Bronchial epithelial cell (primary cell): Measurements from ENCODE around the gene MCCC1. TPM values are rescaled to one million over a fixed set of nuclear protein-coding genes. Genes with fewer than 3 reads are reported as not detected.
A peak's percentile ranks its signal among the peaks of the same experiment; 100 is the strongest.

Source experiments
- DNase-seq: peaks from one replicate; pipeline ENCODE4 v3.0.0-alpha.2; 2010; ENCODE audit warnings: low read depth
- FAIRE-seq: peaks from 2 replicates; lab custom pipeline; 2011; peaks lifted over from hg19 to GRCh38; lab: Jason Lieb, UNC
- H3K27me3 ChIP-seq: 2 replicates; pipeline ENCODE4 v1.5.1; 2011; ENCODE audit warnings: low read length; ENCODE audit not compliant: control insufficient read depth, insufficient read depth
- H3K36me3 ChIP-seq: 2 replicates; pipeline ENCODE4 v1.5.1; 2011; ENCODE audit warnings: low read length; ENCODE audit not compliant: control insufficient read depth, insufficient read depth
- H3K4me3 ChIP-seq: 2 replicates; pipeline ENCODE4 v1.5.1; 2011; ENCODE audit warnings: mild to moderate bottlenecking, low read depth, low read length, control low read depth
- total RNA-seq: library from RNA; depleted of rRNA; stranded (reverse); fragments of >200 nt; gene quantifications from 2 replicates; pipeline ENCODE4 v1.2.1, GENCODE V29; 2014
- TF ChIP-seq, protein P1 (sequence below): IDR thresholded peaks from 2 replicates; pipeline ENCODE4 v1.5.1; 2011; ENCODE audit warnings: mild to moderate bottlenecking, moderate library complexity, low read length, control low read depth, inconsistent platforms; ENCODE audit not compliant: insufficient read depth, severe bottlenecking

MCCC1 gene
- 17.9 and 20.2 TPM in 2 replicates for total RNA-seq

DNA sequence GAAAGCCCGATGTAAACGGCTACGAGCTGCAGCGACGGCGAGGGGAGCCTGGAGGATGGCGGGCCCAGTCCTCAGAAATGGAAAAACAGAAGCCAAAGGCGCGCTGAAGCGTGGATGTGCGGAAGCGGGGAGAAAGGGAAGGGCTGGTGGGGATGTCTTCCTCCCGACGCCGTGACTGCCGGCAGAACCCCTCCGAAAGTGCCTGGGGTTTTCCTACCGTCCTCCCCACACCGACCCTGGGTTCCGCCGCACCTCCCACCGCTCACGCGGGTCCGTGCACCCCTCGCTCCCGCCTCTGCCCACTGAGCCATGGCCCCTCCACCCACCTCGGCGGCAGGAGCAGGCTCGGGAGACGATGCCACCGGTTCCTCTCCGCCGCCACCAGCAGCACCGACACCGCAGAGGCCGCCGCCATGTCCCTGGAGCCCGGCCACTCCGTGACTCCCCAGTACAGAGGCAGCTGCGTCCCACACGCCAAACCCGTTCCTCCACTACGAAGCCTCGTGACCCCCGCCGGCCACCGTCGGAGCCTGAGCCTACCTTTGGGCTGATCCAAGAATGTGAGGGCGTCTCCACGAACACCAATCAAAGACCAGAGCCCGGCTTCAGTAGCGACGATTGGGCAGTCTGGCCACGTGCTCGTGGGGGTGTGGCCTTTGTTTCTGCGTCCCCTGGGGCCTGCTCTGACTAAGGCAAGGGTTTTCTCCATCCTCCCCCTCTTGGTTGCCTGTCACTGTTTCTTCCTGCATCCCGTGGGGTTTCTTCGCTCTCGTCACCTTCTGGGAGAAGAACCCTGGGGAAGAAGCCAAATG is at the start of gene MCCC1:
Gene MCCC1 (minus strand): TSS at position 471 of the 812 bp plus-strand sequence. CDS start 56 bp downstream, at position 415.
- peak; percentile 90 for FAIRE-seq
- Histone ChIP-seq H3K4me3 (peak within 1 kb of the TSS; percentile 97), H3K36me3 (no peaks in the 10 kb centered on the region), H3K27me3 (no peaks in the 10 kb centered on the region)
- peak; percentile 97 for DNase-seq
- TF ChIP-seq, protein P1, sequence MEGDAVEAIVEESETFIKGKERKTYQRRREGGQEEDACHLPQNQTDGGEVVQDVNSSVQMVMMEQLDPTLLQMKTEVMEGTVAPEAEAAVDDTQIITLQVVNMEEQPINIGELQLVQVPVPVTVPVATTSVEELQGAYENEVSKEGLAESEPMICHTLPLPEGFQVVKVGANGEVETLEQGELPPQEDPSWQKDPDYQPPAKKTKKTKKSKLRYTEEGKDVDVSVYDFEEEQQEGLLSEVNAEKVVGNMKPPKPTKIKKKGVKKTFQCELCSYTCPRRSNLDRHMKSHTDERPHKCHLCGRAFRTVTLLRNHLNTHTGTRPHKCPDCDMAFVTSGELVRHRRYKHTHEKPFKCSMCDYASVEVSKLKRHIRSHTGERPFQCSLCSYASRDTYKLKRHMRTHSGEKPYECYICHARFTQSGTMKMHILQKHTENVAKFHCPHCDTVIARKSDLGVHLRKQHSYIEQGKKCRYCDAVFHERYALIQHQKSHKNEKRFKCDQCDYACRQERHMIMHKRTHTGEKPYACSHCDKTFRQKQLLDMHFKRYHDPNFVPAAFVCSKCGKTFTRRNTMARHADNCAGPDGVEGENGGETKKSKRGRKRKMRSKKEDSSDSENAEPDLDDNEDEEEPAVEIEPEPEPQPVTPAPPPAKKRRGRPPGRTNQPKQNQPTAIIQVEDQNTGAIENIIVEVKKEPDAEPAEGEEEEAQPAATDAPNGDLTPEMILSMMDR, result no peak

DNA sequence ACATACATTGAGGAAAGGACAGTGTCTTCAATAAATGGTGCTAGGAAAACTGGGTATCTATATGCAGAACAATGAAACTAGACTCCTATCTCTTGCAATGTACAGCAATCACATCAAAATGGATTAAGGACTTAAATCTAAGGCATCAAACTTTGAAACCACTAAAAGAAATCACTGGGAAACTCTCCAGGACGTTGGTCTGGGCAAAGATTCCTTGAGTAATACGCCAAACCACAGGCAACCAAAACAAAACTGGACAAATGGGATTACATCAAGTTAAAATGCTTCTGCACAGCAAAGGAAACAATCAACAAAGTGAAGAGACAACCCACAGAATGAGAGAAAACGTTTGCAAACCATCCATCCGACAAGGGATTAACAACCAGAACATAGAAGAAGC is 48.8 kb upstream of the MCCC1 start:
- DNase-seq (no peak), FAIRE-seq (no peak)
- no peaks in the 10 kb centered on the region for H3K27me3 ChIP-seq
- no peak overlapping the region for H3K4me3 ChIP-seq
- H3K36me3 ChIP-seq, result no peaks in the 10 kb centered on the region
- TF ChIP-seq, protein P1, result no peak

DNA sequence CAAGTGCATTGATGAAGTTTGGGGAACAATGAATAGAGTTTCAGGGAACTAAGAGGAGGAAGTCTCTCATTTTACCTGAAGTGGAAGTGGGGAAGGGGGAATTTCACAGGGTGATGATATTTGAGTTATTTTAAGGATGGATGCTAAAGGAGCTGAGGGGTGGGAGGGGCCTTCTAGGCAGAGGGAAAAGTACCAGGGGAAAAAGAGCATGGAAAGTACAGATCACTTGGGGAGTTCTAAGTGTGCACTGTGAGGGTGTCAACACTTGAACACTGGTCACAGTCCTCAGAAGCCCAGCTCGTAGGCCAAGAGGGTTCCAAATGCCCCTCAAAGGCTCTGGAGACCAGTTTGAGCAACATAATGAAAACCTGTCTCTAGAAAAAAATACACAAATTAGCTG is 45.1 kb upstream of the MCCC1 start:
- FAIRE-seq (no peak), DNase-seq (no peak)
- H3K27me3 ChIP-seq, result peaks cover 1% of the 10 kb centered on the region
- H3K4me3 ChIP-seq, result no peak overlapping the region
- TF ChIP-seq, protein P1, result no peak
- no peaks in the 10 kb centered on the region for H3K36me3 ChIP-seq

DNA sequence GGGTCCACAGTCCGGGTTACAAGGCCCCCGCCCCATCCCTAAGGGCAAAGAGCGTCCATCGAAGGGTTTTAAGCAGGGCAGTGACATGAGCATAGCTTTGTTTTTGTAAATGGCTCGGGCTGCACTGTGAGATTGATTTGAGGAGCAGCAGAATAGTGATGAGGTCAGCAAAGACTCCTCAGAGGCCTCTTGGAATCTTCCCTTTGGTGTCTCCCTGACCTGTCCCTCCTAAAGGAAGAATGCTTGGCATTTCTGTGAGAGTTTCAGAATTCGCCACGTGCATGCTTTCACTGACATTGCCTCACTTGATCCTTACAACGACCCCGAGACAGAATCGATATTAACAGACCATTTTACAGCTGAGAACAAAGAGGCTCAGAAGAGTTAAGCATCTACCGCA is 42.9 kb upstream of the MCCC1 start:
- no peaks in the 10 kb centered on the region for H3K36me3 ChIP-seq
- DNase-seq, result no peak
- no peak overlapping the region for H3K4me3 ChIP-seq
- TF ChIP-seq, protein P1, result no peak
- FAIRE-seq, result no peak
- H3K27me3 ChIP-seq, result peaks cover 1% of the 10 kb centered on the region

DNA sequence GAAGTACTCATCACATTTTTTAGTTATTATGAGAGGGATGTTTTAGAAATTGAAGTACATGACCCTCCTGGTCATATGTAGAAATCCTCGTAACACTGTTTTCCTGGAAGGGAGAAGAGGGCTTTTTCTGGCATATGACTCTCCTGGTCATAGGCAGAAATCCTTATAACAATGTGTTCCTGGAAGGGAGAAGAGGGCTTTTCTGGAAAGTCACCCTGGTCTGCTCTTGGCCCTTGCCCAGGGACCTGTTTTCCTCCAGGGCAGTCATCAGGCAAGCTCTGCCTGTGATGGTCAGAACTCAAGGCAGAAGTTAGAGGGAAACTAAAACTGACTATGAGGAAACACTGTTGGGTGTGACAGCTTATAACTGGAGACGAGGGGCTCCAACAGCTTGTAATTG is 35.5 kb upstream of the MCCC1 start:
- H3K4me3 ChIP-seq, result no peak overlapping the region
- no peaks in the 10 kb centered on the region for H3K27me3 ChIP-seq
- DNase-seq (no peak), FAIRE-seq (no peak)
- no peaks in the 10 kb centered on the region for H3K36me3 ChIP-seq
- TF ChIP-seq, protein P1, result no peak
